ENCODE results near the gene GOSR2. TPM values are rescaled to one million over a fixed set of nuclear protein-coding genes. Genes with fewer than 3 reads are reported as not detected.

The GOSR2 gene
- total and polyA plus RNA-seq, 2 donors (not counting 3 experiments of a cell fraction or from before 2014, with no cell fraction given), result 48.6 to 54.7 TPM

GRCh38 chr17:46964315-46965265 lies 41.6 kb downstream of the GOSR2 start:
- ChIA-PET CTCF (no interaction called here), POLR2A (no interaction called here)
- H3K27me3 ChIP-seq (ENCODE audit: control insufficient read depth in 2 of 2, insufficient read depth in 2 of 2, low read length in 2 of 2), result peaks cover 2 to 7% of the 10 kb centered on the region in 2 experiments
- no peak overlapping the region for H2AFZ ChIP-seq (ENCODE audit: low read depth, low read length)
- no peak overlapping the region for H3K4me3 ChIP-seq (replicated peaks in 1 of 3; ENCODE audit: insufficient read depth in 1 of 3, low read depth in 1 of 3, low read length in 3 of 3)
- FAIRE-seq, result no peak
- H3K4me2 ChIP-seq (ENCODE audit: insufficient read depth, low read length), result no peak overlapping the region
- H3K9ac ChIP-seq (replicated peaks; ENCODE audit: extremely low read depth, insufficient read depth, low read length), result no peak overlapping the region
- no peaks in the 10 kb centered on the region for H4K20me1 ChIP-seq (replicated peaks; ENCODE audit: control insufficient read depth, extremely low read depth, insufficient read depth, low read length)
- TF ChIP-seq MYC (IDR thresholded peaks at IDR 0.05; ENCODE audit: low read depth, low read length) (no peak), CTCF (IDR thresholded peaks at IDR 0.05; ENCODE audit: extremely low read depth in 1 of 2, insufficient read depth in 1 of 2, low read depth in 1 of 2, low read length in 2 of 2) (no peak), MAX (IDR thresholded peaks at IDR 0.05; ENCODE audit: insufficient read depth, insufficient read length) (no peak)
- no TSS peak for BruUV-seq (replicated peaks)
- no peak for DNase-seq (ENCODE audit: low read depth, low spot score)
- intact Hi-C loops (cut with micrococcal nuclease) (no loop called here), dilution Hi-C loops (cut with MboI; ENCODE audit: extremely low pct_ligation_motif_present, low sequenced_read_pairs) (no loop called here)
- no peaks in the 10 kb centered on the region for H3K36me3 ChIP-seq (ENCODE audit: control insufficient read depth in 2 of 2, extremely low read depth in 1 of 2, insufficient read depth in 2 of 2, low read length in 2 of 2)
- H3K9me3 ChIP-seq (replicated peaks; ENCODE audit: control insufficient read depth, insufficient read depth, low read length), result no peaks in the 10 kb centered on the region
- no peaks in the 10 kb centered on the region for H3K79me2 ChIP-seq (ENCODE audit: control insufficient read depth, insufficient read depth, low read length)
- no peaks in the 10 kb centered on the region for H3K4me1 ChIP-seq (ENCODE audit: control insufficient read depth, extremely low read depth, insufficient read depth, low read length)
- no peak overlapping the region for H3K27ac ChIP-seq (ENCODE audit: insufficient read depth, low read depth, low read length)
- H3K9me1 ChIP-seq (replicated peaks; ENCODE audit: control insufficient read depth, extremely low read depth, insufficient read depth, low read length), result no peaks in the 10 kb centered on the region
